GM20000 (cell line): ENCODE measurements around the gene NNT.
"Not testable (repeated sequence)": the region's sequence is repeated elsewhere in the genome, so short reads cannot be mapped to it uniquely, and the experiment has no call there.

Experiments
- DNase-seq: peaks from one replicate; pipeline ENCODE4 v3.0.0; 2012; ENCODE audit warnings: low spot score
- CTCF ChIP-seq: IDR thresholded peaks from 2 replicates; pipeline ENCODE4 v1.5.1; 2012; ENCODE audit warnings: mild to moderate bottlenecking, control low read depth; ENCODE audit errors: extremely low read depth, missing control alignments

The NNT gene

DNA sequence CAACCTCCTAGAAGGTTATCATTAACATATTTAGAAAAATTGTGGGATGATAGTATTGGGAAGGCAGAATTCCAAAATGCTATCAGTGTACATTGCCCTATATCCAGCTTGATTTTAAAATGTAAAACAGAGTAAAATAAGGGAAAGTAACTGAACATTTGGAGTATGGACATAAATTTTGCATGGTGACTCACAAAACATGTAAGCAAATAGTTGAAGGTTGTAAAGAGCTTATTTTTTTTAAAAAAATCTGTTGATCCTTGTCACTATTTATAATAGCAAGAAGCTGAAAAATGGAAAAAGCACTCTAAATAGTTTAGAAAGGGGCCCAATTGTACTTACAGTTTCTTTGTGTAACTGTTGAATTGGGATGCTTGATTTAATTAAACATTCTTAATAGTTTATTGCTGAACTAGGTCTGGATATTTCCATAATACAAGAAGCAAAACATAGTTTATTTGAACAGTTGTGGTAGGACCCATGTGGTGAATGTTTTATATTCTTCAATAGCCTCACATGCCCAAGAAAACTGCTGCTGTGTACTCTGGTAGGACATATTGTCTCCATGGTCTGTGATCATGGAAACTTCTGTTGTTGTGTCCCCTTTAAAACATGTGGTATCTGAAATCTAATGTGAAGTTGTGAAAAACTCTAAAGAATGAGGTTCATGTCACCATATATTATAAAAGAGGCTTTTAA, 82.4 kb downstream of the NNT start:
- TF ChIP-seq CTCF, result no peak
- no peak for DNase-seq

DNA sequence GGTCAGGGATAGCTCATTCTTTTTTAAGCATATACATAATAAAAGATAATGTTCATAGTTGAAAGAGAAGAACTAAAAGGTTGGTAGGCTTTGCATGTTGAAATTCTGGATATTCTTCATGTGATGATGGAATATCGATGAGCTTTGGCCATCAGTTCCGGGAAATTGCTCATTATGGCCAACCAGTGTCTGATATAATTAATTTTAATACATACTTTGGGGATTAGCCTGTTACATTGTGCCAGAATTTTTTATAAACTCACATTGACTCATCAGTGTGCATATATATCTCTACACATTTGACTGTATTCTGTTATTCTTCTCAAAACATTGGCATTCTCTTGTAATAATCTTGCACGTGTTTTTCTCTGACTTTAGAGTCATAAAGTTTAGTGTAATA, 84.3 kb downstream of the NNT start:
- TF ChIP-seq CTCF, result no peak
- no peak for DNase-seq

DNA sequence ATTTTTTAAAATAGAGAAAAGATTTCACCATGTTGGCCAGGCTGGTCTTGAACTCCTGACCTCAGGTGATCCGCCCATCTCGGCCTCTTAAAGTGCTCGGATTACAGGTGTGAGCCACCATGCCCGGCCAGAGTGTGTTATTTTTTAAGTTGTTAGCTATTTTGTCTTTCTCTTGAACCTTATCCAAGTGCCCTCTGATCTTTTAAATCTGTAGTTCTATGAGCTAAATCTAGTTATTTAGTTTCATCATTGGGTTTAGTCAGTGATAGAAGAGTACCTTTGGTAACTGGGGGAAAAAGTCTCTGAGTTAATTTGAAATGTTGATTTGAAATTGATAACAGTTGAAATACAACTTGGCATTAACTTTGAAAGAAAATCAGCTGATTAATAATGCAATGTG, 88.3 kb downstream of the NNT start:
- no peak for TF ChIP-seq CTCF
- DNase-seq, result no peak

GRCh38 chr5:43691893-43692292, 88.9 kb downstream of the NNT start:
- no peak for DNase-seq
- no peak for TF ChIP-seq CTCF

GRCh38 chr5:43693411-43693810, 90.4 kb downstream of the NNT start:
- no peak for TF ChIP-seq CTCF
- no peak for DNase-seq

DNA sequence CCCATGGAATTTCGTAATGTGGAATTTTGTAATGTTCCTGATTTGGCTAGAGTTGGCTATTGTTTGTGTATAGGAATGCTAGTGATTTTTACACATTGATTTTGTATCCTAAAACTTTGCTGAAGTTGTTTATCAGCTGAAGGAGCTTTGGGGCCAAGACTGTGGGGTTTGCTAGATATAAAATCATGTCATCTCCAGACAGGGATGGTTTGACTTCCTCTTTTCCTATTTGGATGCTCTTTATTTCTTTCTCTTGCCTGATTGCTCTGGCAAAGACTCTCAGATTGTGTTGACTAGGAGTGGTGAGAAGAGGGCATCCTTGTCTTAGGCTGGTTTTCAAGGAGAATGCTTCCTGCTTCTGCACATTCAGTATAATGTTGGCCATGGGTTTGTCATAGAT, 91.0 kb downstream of the NNT start:
- TF ChIP-seq CTCF, result no peak
- no peak for DNase-seq

GRCh38 chr5:43696444-43696843, 93.5 kb downstream of the NNT start:
- DNase-seq, result not testable (repeated sequence)

GRCh38 chr5:43699910-43700309, 96.9 kb downstream of the NNT start:
- no peak for TF ChIP-seq CTCF
- no peak for DNase-seq
